ENCODE results near the gene SULT1B1.
"Not testable (repeated sequence)": the region's sequence is repeated elsewhere in the genome, so short reads cannot be mapped to it uniquely, and the experiment has no call there.

SULT1B1 gene

GRCh38 chr4:69760455-69760854 lies at the start of gene SULT1B1:
Gene SULT1B1 (minus strand): TSS chr4:69760620. CDS start chr4:69755217, 5,403 bp downstream.
- DNase-seq (ENCODE audit: low read depth in 3 of 3, low spot score in 1 of 3) = peak in 2 of 3 donors; percentile 13 to 24

GRCh38 chr4:69800599-69800998 lies 40.2 kb upstream of the SULT1B1 start:
- no peak for DNase-seq (ENCODE audit: low read depth in 3 of 3, low spot score in 1 of 3)

- DNase-seq (ENCODE audit: low read depth in 3 of 3, low spot score in 1 of 3) = no peak
These were observed 38.9 kb upstream of the SULT1B1 start for GRCh38 chr4:69799337-69799736.

- DNase-seq (ENCODE audit: low read depth in 3 of 3, low spot score in 1 of 3) = no peak
These were observed 33.3 kb upstream of the SULT1B1 start for GRCh38 chr4:69793732-69794131.

GRCh38 chr4:69787879-69788278 lies 27.5 kb upstream of the SULT1B1 start:
- DNase-seq (ENCODE audit: low read depth in 3 of 3, low spot score in 1 of 3) = no peak

- no peak for DNase-seq (ENCODE audit: low read depth in 3 of 3, low spot score in 1 of 3)
These were observed 26.1 kb upstream of the SULT1B1 start for GRCh38 chr4:69786547-69786946.

GRCh38 chr4:69785211-69785831 lies 24.9 kb upstream of the SULT1B1 start:
- no peak for DNase-seq (ENCODE audit: low read depth in 3 of 3, low spot score in 1 of 3)

GRCh38 chr4:69782651-69783310 lies 22.4 kb upstream of the SULT1B1 start:
- no peak for DNase-seq (ENCODE audit: low read depth in 3 of 3, low spot score in 1 of 3)

GRCh38 chr4:69781458-69782418 lies 21.3 kb upstream of the SULT1B1 start:
- DNase-seq (ENCODE audit: low read depth in 3 of 3, low spot score in 1 of 3) = no peak

GRCh38 chr4:69780141-69780540 lies 19.7 kb upstream of the SULT1B1 start:
- DNase-seq (ENCODE audit: low read depth in 3 of 3, low spot score in 1 of 3) = no peak

- DNase-seq (ENCODE audit: low read depth in 3 of 3, low spot score in 1 of 3) = no peak
These were observed 16.3 kb upstream of the SULT1B1 start for GRCh38 chr4:69776696-69777095.

GRCh38 chr4:69775321-69775867 lies 15.0 kb upstream of the SULT1B1 start:
- no peak for DNase-seq (ENCODE audit: low read depth in 3 of 3, low spot score in 1 of 3)

GRCh38 chr4:69773484-69773883 lies 13.1 kb upstream of the SULT1B1 start:
- no peak for DNase-seq (ENCODE audit: low read depth in 3 of 3, low spot score in 1 of 3)

- not testable (repeated sequence) for DNase-seq (ENCODE audit: low read depth in 3 of 3, low spot score in 1 of 3)
These were observed 8.1 kb upstream of the SULT1B1 start for GRCh38 chr4:69768554-69768953.

- DNase-seq (ENCODE audit: low read depth in 3 of 3, low spot score in 1 of 3) = no peak
These were observed 5.3 kb upstream of the SULT1B1 start for GRCh38 chr4:69765751-69766150.

GRCh38 chr4:69764311-69764710 lies 3.9 kb upstream of the SULT1B1 start:
- no peak for DNase-seq (ENCODE audit: low read depth in 3 of 3, low spot score in 1 of 3)

- no peak for DNase-seq (ENCODE audit: low read depth in 3 of 3, low spot score in 1 of 3)
These were observed 2.8 kb upstream of the SULT1B1 start for GRCh38 chr4:69763233-69763632.

GRCh38 chr4:69759189-69759604 lies 1.2 kb downstream of the SULT1B1 start:
- DNase-seq (ENCODE audit: low read depth in 3 of 3, low spot score in 1 of 3) = no peak

GRCh38 chr4:69757464-69757863 lies 3.0 kb downstream of the SULT1B1 start:
- DNase-seq (ENCODE audit: low read depth in 3 of 3, low spot score in 1 of 3) = no peak

- DNase-seq (ENCODE audit: low read depth in 3 of 3, low spot score in 1 of 3) = no peak
These were observed 5.4 kb downstream of the SULT1B1 start for GRCh38 chr4:69754926-69755580.

- no peak for DNase-seq (ENCODE audit: low read depth in 3 of 3, low spot score in 1 of 3)
These were observed 6.7 kb downstream of the SULT1B1 start for GRCh38 chr4:69753686-69754085.

Data from stimulated activated CD4-positive, alpha-beta T cell treated with anti-CD3 and anti-CD28 coated beads, TNF-alpha, amount 100 ng/mL, for 1 hour (primary cell).